ENCODE measurements around the gene HCK.

HCK gene

DNA sequence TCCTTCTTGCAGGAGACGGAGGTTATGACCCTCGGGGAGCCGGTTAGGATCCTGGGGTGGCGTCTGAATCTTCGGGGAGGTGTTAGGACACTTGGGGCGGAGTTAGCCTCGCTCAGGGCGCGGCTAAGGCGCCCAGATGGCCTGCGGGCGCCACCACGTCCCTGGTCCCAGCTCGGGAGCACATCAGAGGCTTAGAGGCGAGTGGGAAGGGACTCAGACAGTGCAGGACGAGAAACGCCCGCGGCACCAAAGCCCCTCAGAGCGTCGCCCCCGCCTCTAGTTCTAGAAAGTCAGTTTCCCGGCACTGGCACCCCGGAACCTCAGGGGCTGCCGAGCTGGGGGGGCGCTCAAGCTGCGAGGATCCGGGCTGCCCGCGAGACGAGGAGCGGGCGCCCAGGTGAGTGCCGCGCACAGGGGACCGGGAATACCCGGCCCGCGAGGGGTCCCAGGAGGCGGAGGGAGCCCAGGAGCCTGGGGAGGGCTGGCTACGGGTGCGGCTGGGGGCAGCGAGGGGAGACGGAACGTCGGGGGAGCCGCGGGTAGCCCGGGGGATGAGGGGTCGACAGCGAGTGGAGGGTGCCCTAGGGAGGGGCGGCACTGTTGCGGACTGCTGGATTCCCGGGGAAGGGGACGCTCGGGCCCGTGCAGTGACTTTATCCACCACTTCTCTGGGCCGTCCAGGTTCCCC is at the start of gene HCK:
HCK (plus strand) TSS at position 153 of the 688 bp plus-strand sequence.
- DNase-seq = no peak

DNA sequence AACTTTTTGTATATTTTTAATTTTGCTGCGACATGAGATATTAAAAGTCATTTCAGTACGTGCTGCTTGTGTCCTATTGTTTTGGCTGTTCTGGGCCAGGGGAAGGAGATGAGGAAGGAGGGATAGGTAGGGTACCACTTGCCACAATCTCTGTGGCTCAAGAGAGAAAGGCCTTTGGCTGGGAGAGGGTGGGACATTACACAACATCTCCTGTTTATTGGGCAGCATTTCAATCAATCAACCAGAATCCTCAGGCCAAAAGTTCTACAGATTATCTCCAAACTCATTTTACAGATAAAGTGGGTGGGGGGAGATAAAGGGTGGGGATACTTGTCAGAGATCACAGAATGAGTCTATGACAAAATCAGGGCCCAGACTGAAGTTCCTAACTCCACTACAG is 48.7 kb upstream of the HCK start:
- DNase-seq = no peak

DNA sequence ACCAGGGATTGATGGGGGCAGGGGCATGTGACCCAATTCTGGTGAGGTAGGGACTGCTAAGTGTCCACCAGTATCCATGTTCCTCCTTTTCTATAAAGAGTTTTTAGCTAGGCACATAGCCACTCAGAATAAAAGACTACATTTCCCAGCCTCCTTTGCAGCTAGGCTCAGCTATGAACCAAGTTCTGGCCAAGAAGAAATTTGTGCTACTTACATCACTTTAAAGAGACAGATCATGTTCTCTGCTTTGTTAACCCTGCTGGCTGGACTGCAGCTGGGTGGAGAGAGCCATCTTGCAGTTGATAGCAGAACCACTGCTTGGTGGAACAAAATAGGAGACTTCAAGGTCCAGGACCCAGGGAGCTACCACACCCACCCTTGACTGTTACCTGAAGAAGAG is 47.1 kb upstream of the HCK start:
- no peak for DNase-seq

- no peak for DNase-seq
Observed at GRCh38 chr20:32006053-32006452, 46.0 kb upstream of the HCK start.

DNA sequence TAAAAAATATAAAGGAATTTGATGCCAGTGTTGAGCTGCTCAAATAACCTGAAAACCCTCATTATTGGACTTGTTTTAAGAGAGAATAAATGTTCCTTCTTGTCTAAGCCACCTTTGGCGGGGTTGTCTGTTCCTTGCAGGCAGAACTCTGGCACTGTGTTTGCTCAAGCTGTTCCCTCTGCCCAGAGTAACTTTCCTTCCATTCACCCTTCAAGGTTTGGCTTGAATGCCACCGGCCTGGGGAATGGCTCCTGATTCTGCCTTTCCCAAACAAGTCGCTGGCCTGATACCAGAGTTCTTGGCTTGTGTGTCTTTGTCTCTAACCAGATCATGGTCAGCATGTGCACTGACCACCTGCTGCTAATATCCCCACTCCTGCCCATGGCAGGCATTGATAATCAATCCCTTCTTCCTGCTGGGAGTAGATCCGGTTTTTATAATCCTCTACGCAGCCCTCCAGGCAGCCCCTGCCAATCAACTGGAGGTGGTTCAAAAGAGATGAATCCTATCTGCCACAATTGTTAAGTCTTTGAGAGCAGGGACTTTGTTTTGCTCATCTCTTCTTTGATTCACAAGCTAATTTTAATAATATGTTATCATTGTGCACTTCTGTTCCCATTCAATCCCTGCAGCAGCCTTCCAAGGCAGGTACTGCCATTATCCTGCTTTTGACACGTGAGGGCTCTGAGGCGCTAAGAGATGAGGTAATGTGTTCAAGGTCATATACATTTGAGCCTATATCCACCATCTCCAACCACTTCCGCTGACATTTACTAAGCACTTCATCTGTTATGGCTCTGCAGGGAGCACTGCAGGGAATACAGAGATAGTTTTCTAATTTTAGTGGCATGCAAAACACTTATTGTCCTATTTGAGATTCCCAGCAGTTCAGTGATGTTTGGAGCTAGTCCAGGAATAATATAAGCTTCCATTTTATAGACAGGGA is 44.9 kb upstream of the HCK start:
- no peak for DNase-seq

DNA sequence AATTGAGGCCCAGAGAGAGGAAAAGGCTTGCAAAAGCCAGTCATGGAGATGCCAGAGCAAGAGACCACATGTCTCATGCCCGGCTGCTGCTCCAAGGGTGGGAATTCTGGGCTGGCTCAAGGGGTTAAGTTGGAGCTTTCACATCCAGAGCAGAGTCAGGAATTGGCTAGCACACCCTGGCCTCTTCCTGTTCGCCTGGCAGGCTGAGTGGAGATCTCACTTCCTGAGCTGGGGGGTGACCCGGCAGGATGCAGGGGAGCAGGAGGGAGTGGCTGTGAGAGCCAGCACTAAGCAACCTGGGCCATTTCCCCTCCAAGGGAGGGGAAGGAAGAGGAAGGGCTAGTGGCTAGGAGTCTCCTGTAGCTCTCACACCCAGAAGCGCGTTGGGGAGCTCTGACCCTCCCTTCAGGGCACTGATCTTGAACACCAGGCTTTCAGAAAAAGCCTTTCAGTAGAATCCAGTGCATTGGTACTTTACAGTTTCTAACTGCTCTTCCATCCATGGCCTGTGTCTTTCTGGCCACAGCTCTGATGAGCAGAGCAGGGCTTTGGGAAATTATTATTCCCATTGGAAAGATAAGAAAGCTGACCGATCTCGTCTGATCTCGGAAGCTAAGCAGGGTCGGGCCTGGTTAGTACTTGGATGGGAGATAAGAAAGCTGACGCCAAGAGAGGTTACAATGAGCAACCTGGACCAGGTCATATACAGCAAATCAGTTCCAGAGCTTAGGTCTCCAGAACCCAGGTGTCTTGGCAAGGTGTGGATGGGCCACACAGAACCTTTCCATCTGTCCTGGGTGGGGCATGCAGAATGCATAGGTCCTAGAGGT is 44.0 kb upstream of the HCK start:
- DNase-seq = no peak

GRCh38 chr20:32009564-32009963 is 42.5 kb upstream of the HCK start:
- no peak for DNase-seq

- no peak for DNase-seq
Observed at GRCh38 chr20:32010101-32010500, 41.9 kb upstream of the HCK start, which contains the start of gene CCM2L. Gene CCM2L (plus strand): TSS chr20:32010438. CDS start chr20:32010455, 17 bp downstream.

GRCh38 chr20:32010666-32011065 is 41.4 kb upstream of the HCK start:
- no peak for DNase-seq

DNA sequence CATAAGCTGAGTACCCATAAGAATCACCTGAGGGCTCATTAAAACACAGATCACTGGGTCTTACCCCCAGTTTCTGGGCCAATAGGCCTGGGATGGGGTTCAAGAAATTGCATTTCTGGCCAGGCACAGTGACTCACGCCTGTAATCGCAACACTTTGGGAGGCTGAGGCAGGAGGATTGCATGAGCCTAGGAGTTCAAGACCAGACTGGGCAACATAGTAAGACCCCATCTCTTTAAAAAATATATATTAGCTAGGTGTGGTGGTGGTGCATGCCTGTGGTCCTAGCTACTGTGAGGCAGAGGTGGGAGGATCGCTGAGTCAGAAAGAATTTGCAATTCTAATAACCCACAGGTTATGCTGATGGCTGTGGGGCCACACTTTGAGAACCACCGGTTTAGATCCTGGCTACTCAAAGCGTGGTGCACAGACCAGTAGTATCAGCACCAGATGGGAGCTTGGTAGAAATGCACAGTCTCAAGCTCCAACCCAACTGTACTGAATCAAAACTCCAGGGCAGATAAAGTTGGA is 39.8 kb upstream of the HCK start:
- DNase-seq = no peak

DNA sequence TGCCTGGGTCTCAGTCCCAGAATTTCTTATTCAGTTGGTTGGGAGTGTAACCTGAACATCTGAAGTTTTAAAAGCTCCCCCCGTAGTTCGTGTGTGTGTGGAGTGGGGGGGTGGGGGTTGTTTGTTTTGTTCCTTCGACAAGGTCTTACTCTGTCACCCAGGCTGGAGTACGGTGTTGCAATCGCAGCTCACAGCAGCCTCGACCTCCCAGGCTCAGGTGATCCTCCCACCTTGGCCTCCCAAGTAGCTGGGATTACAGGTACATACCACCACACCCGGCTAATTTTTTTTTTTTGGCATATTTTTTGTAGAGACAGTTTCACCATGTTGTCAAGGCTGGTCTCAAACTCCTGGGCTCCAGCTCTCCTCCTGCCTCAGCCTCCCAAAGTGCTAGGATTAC is 38.7 kb upstream of the HCK start:
- DNase-seq = no peak

- peak; percentile 20 for DNase-seq
Observed at GRCh38 chr20:32017711-32018251, 34.3 kb upstream of the HCK start.

- DNase-seq = no peak
Observed at GRCh38 chr20:32018269-32019155, 33.5 kb upstream of the HCK start.

DNA sequence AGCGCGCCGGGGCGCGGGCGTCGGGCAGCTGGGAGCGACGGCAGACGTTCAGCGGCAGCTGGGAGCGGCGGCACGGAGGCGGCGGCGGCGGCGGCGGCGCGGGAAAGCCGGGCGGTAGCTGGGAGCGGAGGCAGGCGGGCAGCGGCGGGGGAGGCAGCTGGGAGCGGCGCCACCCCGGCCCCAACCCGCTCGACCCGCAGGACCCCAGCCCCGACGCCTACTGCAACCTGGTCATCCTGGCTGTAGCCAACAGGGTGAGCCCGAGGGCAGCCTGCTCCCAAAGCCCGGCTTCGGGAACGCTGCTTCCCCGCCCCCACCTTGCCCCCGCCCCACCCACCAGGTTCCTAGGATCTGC is 32.9 kb upstream of the HCK start:
- no peak for DNase-seq

DNA sequence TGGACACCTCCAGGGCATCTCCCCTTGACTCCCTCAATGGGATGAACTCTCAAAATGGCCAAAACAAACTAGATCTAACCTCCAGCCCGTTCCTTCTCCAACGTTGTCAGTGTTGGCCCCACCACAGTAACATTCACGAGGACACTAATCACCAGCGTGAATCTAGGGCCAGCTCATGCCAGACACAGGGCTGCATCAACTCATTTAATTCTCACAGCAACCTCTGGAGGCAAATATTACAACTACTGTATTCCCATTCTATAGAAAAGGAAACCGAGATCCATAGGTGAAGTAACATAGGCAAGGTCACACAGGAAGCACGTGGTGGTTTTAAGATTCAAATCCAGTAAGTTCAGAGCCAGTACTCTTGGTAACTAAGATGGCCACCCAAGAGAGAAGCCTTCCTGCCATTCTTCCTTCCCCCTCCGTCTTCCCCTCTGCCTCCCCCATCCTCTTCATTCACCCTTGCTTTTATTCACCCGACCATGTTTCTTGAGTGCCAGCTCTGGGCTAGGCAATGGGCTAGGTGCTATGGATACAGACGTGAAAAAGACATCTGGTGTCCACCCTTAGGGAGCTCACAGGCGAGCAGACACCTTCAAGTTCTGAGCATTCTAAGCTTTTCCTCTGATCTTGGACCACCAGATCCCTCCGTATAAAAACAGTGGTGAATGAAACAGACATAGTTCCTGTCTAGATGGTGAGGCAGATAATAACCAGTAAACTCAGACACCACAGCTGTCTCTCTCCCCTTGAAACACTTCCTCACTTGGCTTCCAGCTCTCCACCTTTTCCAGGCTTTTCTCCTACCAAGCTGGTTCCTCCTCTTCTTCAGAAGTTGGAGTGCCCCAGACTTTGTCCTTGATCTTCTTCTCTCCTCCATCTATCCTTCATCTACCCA is 32.2 kb upstream of the HCK start:
- no peak for DNase-seq

GRCh38 chr20:32021091-32021490 is 31.0 kb upstream of the HCK start:
- DNase-seq = no peak

GRCh38 chr20:32024683-32025295 is 27.3 kb upstream of the HCK start:
- no peak for DNase-seq

- DNase-seq = no peak
Observed at GRCh38 chr20:32027643-32028042, 24.4 kb upstream of the HCK start.

GRCh38 chr20:32028647-32029372 is 23.2 kb upstream of the HCK start:
- no peak for DNase-seq

Measured in NCI-H1436 treated with DMSO at 0.1 percent for 48 hours (cell line).